Body of pancreas (tissue), 4 donors: ENCODE data around the gene TANC1. TPM values are rescaled to one million over a fixed set of nuclear protein-coding genes. Genes with fewer than 3 reads are reported as not detected.

Source experiments
- ATAC-seq: fragments of 150-250 bp; one replicate; pipeline ENCODE4 v1.9.1; 2016
- DNase-seq, 4 donors: peaks; one replicate each; pipeline ENCODE4 v3.0.0-alpha.2; 2019
- H3K27ac ChIP-seq, 4 donors: fragments of 200-600 bp; sonication (generic); 1 replicate in 3 of 4; 2 replicates in 1 of 4; pipeline versions ENCODE4 v1.5.1 to v1.6.1; 2016 to 2019; ENCODE audit warnings: mild to moderate bottlenecking in 1 of 4, mixed read lengths in 1 of 4, moderate library complexity in 1 of 4
- H3K27me3 ChIP-seq, 2 donors: fragments of 200-600 bp; sonication (generic); one replicate each; pipeline ENCODE4 v1.6.0; 2016; ENCODE audit warnings: mild to moderate bottlenecking in 1 of 2
- H3K36me3 ChIP-seq, 2 donors: fragments of 200-600 bp; sonication (generic); replicated peaks in 1 of 2; 2 replicates each; pipeline ENCODE4 v1.5.1; 2016; ENCODE audit warnings: low read depth in 2 of 2; ENCODE audit not compliant: insufficient read depth in 1 of 2
- H3K4me1 ChIP-seq: fragments of 200-600 bp; sonication (generic); one replicate; pipeline ENCODE4 v1.6.0; 2016
- H3K4me3 ChIP-seq, 2 donors: fragments of 200-600 bp; sonication (generic); 1 replicate in 1 of 2; 2 replicates in 1 of 2; pipeline ENCODE4 v1.5.1; 2016 to 2019
- H3K9me3 ChIP-seq, 3 donors: fragments of 200-600 bp; sonication (generic); 1 replicate in 2 of 3; 2 replicates in 1 of 3; pipeline ENCODE4 v1.5.1; 2016
- CTCF ChIP-seq, 7 experiments: fragments of 450-650 bp in 4 of 7; fragments of 200-600 bp in 3 of 7; sonication (generic) in 3 of 7; IDR thresholded peaks; one replicate each; pipeline ENCODE4 v1.5.1; 2016 to 2019; ENCODE audit warnings: antibody characterized with exemption in 7 of 7
- POLR2A ChIP-seq, 3 donors: fragments of 450-650 bp; IDR thresholded peaks; one replicate each; pipeline ENCODE4 v1.6.1; 2016; ENCODE audit warnings: antibody characterized with exemption in 3 of 3, mild to moderate bottlenecking in 2 of 3
- WGBS, 2 donors: methylation state at CpG; one replicate each; pipeline ENCODE4 v1.1.5; 2017; 5-methylcytosine and 5-hydroxymethylcytosine counted together
- intact Hi-C: fragments of 100-400 bp; cut with DNase I; formaldehyde crosslinking; loops from one replicate; pipeline ENCODE4 v1.15.1; 2023
- total RNA-seq, 2 donors: library from RNA; depleted of rRNA; stranded (reverse); fragments of >200 nt; gene quantifications; one replicate each; pipeline ENCODE4 v1.1.0, GENCODE V29; 2016

The TANC1 gene
- total RNA-seq, 2 donors from 2014 or later = 23.1 to 23.3 TPM

- TF ChIP-seq POLR2A (IDR thresholded peaks at IDR 0.05) (no peak), CTCF (IDR thresholded peaks at IDR 0.05) (no peak)
These were observed 259.7 kb downstream of the TANC1 start for GRCh38 chr2:159228081-159228581.

GRCh38 chr2:159229476-159230144 is 261.2 kb downstream of the TANC1 start:
- no peak overlapping the region for H3K4me3 ChIP-seq
- peaks cover 5 to 9% of the 10 kb centered on the region in 2 donors for H3K36me3 ChIP-seq
- H3K27ac ChIP-seq = no peak overlapping the region
- H3K9me3 ChIP-seq = no peaks in the 10 kb centered on the region
- WGBS, 2 donors = 89 to 90% methylated on average over 14 to 15 of the region's 15 CpGs
- no peaks in the 10 kb centered on the region for H3K27me3 ChIP-seq
- intact Hi-C loops = loop anchor here (10.0 kb wide), 1 partner anchor 485 kb away; the partner anchor contains the start of gene MARCHF7
- ATAC-seq (no peak), DNase-seq (no peak)
- TF ChIP-seq POLR2A (IDR thresholded peaks at IDR 0.05) (no peak), CTCF (IDR thresholded peaks at IDR 0.05) (no peak)
- H3K4me1 ChIP-seq = no peaks in the 10 kb centered on the region

More at GRCh38 chr2:159228081-159228581, 259.7 kb downstream of the TANC1 start:
- H3K4me1 ChIP-seq = no peaks in the 10 kb centered on the region
- H3K27me3 ChIP-seq = no peaks in the 10 kb centered on the region
- peaks cover 5 to 10% of the 10 kb centered on the region in 2 donors for H3K36me3 ChIP-seq
- H3K27ac ChIP-seq = no peak overlapping the region
- intact Hi-C loops = loop anchor here (10.0 kb wide), 1 partner anchor 487 kb away; the partner anchor contains the start of gene MARCHF7
- no peaks in the 10 kb centered on the region for H3K9me3 ChIP-seq
- DNase-seq = no peak
- 89 to 91% methylated on average over 14 of the region's 14 CpGs for WGBS, 2 donors
- no peak overlapping the region for H3K4me3 ChIP-seq
- no peak for ATAC-seq

DNA sequence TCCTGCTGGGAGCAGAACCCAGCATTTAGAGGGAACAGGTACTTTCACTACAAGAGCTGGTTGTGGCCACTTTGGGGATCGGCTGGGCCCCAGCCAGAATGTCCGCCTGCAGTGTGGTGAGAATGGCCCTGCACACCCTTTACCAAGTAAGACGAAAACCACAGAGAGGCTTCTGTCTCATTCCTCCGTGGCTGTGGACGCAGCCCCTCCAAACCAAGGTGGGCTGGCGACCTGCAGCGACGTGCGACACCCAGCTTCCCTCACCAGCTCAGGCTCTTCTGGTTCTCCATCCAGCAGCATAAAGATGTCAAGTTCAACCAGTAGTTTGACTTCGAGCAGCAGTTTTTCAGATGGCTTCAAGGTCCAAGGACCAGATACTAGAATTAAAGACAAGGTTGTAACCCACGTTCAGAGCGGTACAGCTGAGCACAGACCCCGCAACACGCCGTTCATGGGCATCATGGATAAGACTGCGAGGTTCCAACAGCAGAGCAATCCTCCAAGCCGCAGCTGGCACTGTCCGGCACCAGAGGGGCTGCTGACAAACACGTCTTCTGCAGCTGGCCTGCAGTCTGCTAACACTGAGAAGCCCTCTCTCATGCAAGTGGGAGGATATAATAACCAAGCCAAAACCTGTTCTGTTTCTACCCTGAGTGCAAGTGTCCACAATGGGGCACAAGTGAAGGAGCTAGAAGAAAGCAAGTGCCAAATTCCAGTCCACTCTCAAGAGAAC is 261.9 kb downstream of the TANC1 start:
- Histone ChIP-seq H3K27me3 (no peaks in the 10 kb centered on the region), H3K27ac (no peak overlapping the region), H3K9me3 (no peaks in the 10 kb centered on the region), H3K36me3 (peaks cover 5 to 10% of the 10 kb centered on the region in 2 donors), H3K4me3 (no peak overlapping the region), H3K4me1 (no peaks in the 10 kb centered on the region)
- intact Hi-C loops = no loop called here
- no peak for ATAC-seq
- no peak for DNase-seq
- no peak for TF ChIP-seq POLR2A (IDR thresholded peaks at IDR 0.05)
- no peak for TF ChIP-seq CTCF (IDR thresholded peaks at IDR 0.05)
- WGBS, 2 donors = 94 to 97% methylated on average over 6 to 19 of the region's 19 CpGs

DNA sequence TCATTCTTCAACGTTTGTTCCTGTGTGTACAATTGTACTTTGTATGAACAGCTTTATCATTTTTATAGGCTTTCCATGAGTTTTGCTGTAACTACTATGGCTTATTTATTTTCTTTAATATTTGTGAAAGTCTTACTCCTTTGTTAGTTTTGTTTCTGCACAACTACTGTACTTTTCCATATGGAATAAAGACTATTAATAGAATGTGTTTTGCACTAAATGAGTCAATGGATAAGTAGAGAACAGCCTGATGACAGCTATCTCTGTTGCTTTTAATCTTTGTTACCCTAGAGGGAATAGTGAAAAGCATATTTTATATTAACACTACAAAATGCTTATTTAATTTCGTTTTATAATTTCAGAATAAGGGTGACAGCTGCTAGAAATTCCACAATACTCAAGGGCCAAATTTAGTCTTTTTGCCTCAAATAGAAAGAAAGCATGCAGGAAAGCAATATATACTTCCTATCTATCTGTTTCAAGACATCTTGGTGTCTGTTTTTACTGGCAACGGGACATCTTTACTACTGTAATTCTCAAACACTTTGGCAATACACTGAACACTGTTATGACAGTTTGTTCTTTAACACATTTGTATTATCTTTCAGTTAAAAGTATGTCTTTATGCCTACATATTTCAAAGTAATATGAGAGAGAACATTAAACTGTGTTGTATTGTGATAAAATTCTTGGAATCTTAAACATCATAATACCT is 264.2 kb downstream of the TANC1 start:
- TF ChIP-seq CTCF (IDR thresholded peaks at IDR 0.05) (no peak), POLR2A (IDR thresholded peaks at IDR 0.05) (no peak)
- WGBS, 2 donors = 43 to 50% methylated on average over 3 of the region's 3 CpGs
- Histone ChIP-seq H3K27me3 (no peaks in the 10 kb centered on the region), H3K27ac (no peak overlapping the region), H3K4me1 (no peaks in the 10 kb centered on the region), H3K9me3 (no peaks in the 10 kb centered on the region), H3K4me3 (no peak overlapping the region), H3K36me3 (peaks cover 5 to 8% of the 10 kb centered on the region in 2 donors)
- intact Hi-C loops = no loop called here
- no peak for ATAC-seq
- DNase-seq = no peak
